ENCODE data around the gene UBLCP1. TPM values are rescaled to one million over a fixed set of nuclear protein-coding genes. Genes with fewer than 3 reads are reported as not detected.
"Not testable (repeated sequence)": the region's sequence is repeated elsewhere in the genome, so short reads cannot be mapped to it uniquely, and the experiment has no call there.

UBLCP1 gene, protein sequence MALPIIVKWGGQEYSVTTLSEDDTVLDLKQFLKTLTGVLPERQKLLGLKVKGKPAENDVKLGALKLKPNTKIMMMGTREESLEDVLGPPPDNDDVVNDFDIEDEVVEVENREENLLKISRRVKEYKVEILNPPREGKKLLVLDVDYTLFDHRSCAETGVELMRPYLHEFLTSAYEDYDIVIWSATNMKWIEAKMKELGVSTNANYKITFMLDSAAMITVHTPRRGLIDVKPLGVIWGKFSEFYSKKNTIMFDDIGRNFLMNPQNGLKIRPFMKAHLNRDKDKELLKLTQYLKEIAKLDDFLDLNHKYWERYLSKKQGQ
- 25.2 and 26.7 TPM in 2 replicates for total RNA-seq

DNA sequence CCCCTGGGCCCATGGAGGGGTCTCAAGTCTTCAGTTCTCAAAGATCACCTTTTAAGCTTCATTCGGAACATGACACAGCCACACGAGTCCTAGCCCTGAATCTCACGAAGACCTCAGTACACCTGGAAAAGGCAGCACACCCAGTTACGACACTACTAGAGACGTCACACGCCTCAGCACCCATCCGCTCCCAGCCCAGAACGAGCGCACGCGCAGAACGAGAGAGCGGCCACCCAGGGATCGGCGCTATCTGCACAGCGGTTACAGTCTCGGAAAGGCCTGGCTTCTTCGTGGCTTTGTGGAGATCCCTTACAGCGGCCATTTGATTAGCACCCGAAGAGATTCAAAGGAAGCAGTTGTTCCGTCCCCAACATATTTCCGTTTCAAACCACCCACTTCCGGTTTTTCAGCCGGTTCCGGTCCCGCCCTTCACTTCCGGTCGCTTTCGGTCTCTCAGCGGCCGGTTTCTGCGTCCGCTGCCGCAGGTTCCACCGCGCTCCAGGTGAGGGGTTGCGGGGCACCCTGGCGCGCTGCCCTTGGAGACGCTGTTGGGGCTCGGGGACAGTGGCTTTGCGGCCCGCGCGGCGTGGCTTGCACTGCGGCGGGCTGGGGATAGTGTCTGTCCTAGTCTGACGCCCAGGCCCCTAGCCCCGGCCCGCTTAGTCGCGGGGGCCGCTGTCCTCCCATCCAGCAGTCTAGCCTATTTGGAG, at the start of gene UBLCP1:
UBLCP1 (plus strand) TSS at position 432 of the 710 bp plus-strand sequence. CDS start 5,626 bp downstream, outside the sequence.
- Mint-ChIP-seq H3K36me3 (ENCODE audit: low read depth) (peaks cover 38% of the 10 kb centered on the region), H3K4me3 (ENCODE audit: low read depth) (peak within 1 kb of the TSS; percentile 96), H3K4me1 (ENCODE audit: low read depth) (peaks cover 25% of the 10 kb centered on the region), H3K9me3 (peaks cover 17% of the 10 kb centered on the region), H3K27ac (peak within 1 kb of the TSS; percentile 96), H3K27me3 (ENCODE audit: low read depth) (peaks cover 6% of the 10 kb centered on the region)
- DNase-seq (ENCODE audit: low spot score): peak; percentile 76
- intact Hi-C loops (cut with micrococcal nuclease): loop anchor here (1.0 to 5.0 kb wide), 7 partner anchors 22 to 856 kb away; partner anchors contain the start of gene PWWP2A

DNA sequence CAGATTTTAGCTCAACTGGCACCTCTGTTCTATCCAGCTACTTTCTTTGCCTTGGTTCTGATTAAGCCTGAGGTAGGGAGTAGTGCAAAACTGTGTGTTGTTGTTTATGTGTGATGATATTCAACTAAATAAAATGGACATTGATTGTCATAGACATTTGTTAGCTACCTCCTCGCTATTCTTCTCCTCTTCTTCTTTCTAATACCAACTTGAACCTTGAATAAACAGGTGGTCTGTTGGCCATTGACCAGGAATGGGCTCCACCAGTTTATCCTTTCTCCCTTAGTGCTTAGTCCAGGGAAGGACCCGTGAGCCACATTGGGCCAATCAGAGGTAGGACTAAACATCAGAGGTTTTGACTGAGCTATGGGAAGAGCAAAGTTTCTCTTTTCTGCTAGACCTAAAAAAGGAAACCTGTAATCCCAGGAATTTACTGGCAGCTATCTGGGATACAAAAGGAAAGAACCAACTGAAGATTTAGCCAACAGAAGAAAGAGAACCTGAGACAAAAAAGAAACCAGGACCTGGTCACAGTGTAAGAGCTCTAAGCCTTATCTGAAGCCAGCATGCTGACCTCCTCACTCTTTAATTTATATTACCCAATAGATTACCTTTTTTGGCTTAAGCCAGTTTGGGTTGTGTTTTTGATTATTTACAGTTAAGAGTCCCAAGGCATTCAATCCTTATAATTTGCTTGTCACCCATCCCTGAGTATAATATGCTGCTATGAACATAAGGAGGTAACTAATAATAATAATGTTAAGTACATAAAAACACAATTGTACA, 48.4 kb upstream of the UBLCP1 start:
- H3K27me3 Mint-ChIP-seq (ENCODE audit: low read depth): peaks cover 10% of the 10 kb centered on the region
- no peaks in the 10 kb centered on the region for H3K9me3 Mint-ChIP-seq
- intact Hi-C loops (cut with micrococcal nuclease): no loop called here
- no peaks in the 10 kb centered on the region for H3K36me3 Mint-ChIP-seq (ENCODE audit: low read depth)
- no peak overlapping the region for H3K27ac Mint-ChIP-seq
- H3K4me1 Mint-ChIP-seq (ENCODE audit: low read depth): peaks cover 35% of the 10 kb centered on the region
- H3K4me3 Mint-ChIP-seq (ENCODE audit: low read depth): no peak overlapping the region
- no peak for DNase-seq (ENCODE audit: low spot score)

DNA sequence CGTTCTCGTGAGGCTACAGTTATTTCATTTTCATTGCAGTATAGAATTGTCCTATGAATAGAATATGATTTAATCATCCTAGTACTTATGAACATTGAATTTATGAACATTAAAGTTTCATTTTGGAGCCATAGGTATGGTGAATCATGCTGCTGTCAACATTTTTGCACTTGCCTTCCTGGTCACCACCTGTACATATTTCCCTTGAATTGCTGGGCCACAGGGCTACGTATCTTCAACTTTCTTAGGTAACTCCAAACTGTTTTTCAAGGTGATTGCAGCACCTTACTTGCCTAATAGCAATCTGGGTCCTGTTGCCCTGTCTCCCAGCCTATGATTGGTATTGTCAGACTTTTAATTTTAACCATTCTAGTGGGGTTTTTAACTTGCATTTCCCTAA, 47.2 kb upstream of the UBLCP1 start:
- H3K27me3 Mint-ChIP-seq (ENCODE audit: low read depth): peaks cover 13% of the 10 kb centered on the region
- H3K9me3 Mint-ChIP-seq: no peaks in the 10 kb centered on the region
- no peak overlapping the region for H3K4me3 Mint-ChIP-seq (ENCODE audit: low read depth)
- H3K4me1 Mint-ChIP-seq (ENCODE audit: low read depth): peaks cover 24% of the 10 kb centered on the region
- H3K27ac Mint-ChIP-seq: no peak overlapping the region
- intact Hi-C loops (cut with micrococcal nuclease): loop anchor here (1.0 to 2.0 kb wide), 3 partner anchors 8 to 240 kb away; partner anchors contain the start of gene UBLCP1
- no peak for DNase-seq (ENCODE audit: low spot score)
- no peaks in the 10 kb centered on the region for H3K36me3 Mint-ChIP-seq (ENCODE audit: low read depth)

DNA sequence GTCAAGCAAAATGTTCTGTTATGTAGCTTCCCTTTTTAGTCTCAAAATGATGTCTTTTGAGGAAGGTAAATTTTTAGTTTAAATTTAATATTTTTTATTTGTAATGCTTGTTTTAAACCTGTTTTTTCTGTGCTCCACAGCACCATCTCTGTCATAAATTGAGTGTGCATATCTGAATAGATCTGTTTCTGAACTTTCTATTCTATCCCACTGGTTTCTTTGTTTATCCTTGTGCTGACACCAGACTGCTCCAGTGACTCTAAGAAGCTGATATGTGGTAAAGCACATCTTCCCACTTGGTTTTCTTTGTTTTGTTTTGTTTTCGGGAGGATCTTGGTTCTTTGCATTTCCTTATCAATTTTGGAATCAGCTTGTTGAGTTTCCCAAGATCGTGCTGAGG, 46.6 kb upstream of the UBLCP1 start:
- Mint-ChIP-seq H3K36me3 (ENCODE audit: low read depth) (no peaks in the 10 kb centered on the region), H3K4me1 (ENCODE audit: low read depth) (peaks cover 24% of the 10 kb centered on the region), H3K4me3 (ENCODE audit: low read depth) (no peak overlapping the region), H3K9me3 (no peaks in the 10 kb centered on the region), H3K27me3 (ENCODE audit: low read depth) (peaks cover 13% of the 10 kb centered on the region), H3K27ac (peak overlapping the region; percentile 57)
- intact Hi-C loops (cut with micrococcal nuclease): loop anchor here (1.0 to 2.0 kb wide), 3 partner anchors 8 to 240 kb away; partner anchors contain the start of gene UBLCP1
- DNase-seq (ENCODE audit: low spot score): no peak

DNA sequence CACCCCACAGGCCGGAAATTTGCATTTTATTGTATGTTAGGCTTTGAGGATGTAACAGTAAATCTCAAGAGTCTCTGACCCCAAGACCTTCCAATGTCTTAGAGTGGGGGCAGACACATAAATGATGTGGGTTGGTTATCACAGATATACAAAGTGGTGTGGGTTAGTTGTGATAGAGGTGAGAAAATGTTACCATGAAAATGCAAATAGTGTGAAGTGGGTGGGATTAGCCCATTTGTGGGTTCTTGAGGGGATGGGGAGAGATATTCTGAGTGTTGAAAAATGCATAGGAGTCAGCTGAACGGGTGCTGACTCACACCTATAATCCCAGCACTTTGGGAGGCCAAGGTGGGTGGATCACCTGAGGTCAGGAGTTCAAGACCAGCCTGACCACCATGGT, 45.9 kb upstream of the UBLCP1 start:
- peaks cover 16% of the 10 kb centered on the region for H3K4me1 Mint-ChIP-seq (ENCODE audit: low read depth)
- intact Hi-C loops (cut with micrococcal nuclease): loop anchor here (1.0 to 2.0 kb wide), 2 partner anchors 23 to 46 kb away; partner anchors contain the start of gene UBLCP1
- peak overlapping the region; percentile 7 for H3K27ac Mint-ChIP-seq
- H3K9me3 Mint-ChIP-seq: no peaks in the 10 kb centered on the region
- H3K36me3 Mint-ChIP-seq (ENCODE audit: low read depth): no peaks in the 10 kb centered on the region
- no peak overlapping the region for H3K4me3 Mint-ChIP-seq (ENCODE audit: low read depth)
- peaks cover 13% of the 10 kb centered on the region for H3K27me3 Mint-ChIP-seq (ENCODE audit: low read depth)
- no peak for DNase-seq (ENCODE audit: low spot score)

DNA sequence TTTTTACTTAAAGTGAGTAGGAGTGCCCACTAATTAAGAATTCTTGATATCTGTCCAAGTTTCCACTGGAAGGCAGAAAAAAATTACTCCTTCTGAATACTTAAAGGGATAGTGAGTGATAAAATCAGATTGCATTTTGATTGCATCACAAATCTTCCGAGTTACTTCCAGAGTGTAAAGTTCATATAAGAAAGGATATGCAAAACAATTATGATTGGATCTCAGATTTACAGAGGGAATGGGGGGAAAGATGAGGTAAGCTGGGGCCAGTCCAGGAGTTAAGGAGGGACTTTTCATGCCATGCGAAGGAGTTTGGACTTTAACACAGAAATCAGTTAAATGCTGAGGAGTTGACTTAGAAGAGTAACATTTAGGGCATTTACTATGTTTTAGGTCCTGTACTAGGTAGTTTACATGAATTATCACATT, 44.5 kb upstream of the UBLCP1 start:
- no peak overlapping the region for H3K27ac Mint-ChIP-seq
- no peak overlapping the region for H3K4me3 Mint-ChIP-seq (ENCODE audit: low read depth)
- no peak for DNase-seq (ENCODE audit: low spot score)
- H3K36me3 Mint-ChIP-seq (ENCODE audit: low read depth): no peaks in the 10 kb centered on the region
- H3K27me3 Mint-ChIP-seq (ENCODE audit: low read depth): peaks cover 12% of the 10 kb centered on the region
- no peaks in the 10 kb centered on the region for H3K9me3 Mint-ChIP-seq
- H3K4me1 Mint-ChIP-seq (ENCODE audit: low read depth): peaks cover 10% of the 10 kb centered on the region
- intact Hi-C loops (cut with micrococcal nuclease): no loop called here

DNA sequence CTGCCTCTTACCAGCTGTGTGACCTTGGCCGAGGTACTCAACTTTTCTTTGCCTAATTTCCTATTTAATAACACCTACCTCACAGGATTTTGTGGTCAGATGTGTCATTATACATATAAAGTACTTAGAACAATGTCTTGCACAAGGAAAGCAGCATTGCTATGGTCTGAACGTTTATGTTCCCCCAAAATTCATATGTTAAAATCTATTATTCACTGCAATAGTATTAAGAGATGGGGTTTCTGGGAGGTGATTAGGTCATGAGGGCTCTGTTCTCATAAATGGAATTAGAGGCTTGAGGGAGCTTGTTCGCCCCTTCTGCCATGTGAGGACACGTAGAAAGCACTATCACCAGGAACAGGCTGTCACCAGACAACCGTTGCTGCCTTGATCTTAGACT, 42.9 kb upstream of the UBLCP1 start:
- H3K36me3 Mint-ChIP-seq (ENCODE audit: low read depth): no peaks in the 10 kb centered on the region
- peaks cover 9% of the 10 kb centered on the region for H3K27me3 Mint-ChIP-seq (ENCODE audit: low read depth)
- no peak for DNase-seq (ENCODE audit: low spot score)
- H3K27ac Mint-ChIP-seq: no peak overlapping the region
- intact Hi-C loops (cut with micrococcal nuclease): no loop called here
- H3K4me1 Mint-ChIP-seq (ENCODE audit: low read depth): peaks cover 13% of the 10 kb centered on the region
- no peaks in the 10 kb centered on the region for H3K9me3 Mint-ChIP-seq
- H3K4me3 Mint-ChIP-seq (ENCODE audit: low read depth): no peak overlapping the region

DNA sequence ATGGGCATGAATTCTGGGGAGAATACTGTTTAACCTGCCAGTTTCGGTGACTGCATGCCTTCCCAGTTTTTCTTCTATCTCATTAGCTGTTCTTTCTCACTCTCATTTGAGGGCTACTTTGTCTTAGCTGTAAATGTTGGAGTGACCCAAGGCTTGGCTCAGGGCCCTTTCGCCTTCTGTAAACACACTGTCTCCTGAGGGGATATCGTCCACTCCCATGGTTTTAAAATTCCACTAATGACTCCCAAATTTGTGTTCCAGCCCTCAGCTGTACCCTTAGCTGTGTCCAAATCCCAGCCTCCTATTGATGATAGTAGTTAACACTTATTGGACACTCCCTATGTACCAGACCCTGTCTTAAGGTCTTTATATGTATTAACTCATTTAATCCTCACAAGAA, 39.6 kb upstream of the UBLCP1 start:
- peaks cover 11% of the 10 kb centered on the region for H3K27me3 Mint-ChIP-seq (ENCODE audit: low read depth)
- intact Hi-C loops (cut with micrococcal nuclease): no loop called here
- no peaks in the 10 kb centered on the region for H3K9me3 Mint-ChIP-seq
- H3K4me3 Mint-ChIP-seq (ENCODE audit: low read depth): no peak overlapping the region
- DNase-seq (ENCODE audit: low spot score): no peak
- H3K27ac Mint-ChIP-seq: no peak overlapping the region
- no peaks in the 10 kb centered on the region for H3K36me3 Mint-ChIP-seq (ENCODE audit: low read depth)
- H3K4me1 Mint-ChIP-seq (ENCODE audit: low read depth): peaks cover 5% of the 10 kb centered on the region

DNA sequence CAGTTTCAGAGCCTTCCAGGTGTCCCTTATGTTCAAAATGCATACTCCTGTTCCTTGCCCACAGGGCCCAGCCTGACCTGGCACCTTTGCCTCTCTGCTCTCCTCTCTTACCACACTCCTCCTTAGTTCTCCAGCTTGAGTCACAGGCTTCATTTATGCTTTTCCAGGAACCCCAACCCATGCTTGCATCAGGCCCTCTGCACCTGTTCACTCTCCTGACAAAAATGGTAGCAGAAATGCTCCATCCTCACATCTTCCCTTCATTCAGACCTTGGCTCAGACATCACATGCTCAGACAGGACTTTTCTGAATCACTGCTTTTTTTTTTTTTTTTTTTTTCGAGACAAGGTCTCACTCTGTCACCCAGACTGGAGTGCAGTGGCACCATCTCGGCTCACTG, 38.6 kb upstream of the UBLCP1 start:
- Mint-ChIP-seq H3K27me3 (ENCODE audit: low read depth) (peaks cover 8% of the 10 kb centered on the region), H3K27ac (no peak overlapping the region), H3K36me3 (ENCODE audit: low read depth) (no peaks in the 10 kb centered on the region), H3K9me3 (no peaks in the 10 kb centered on the region), H3K4me1 (ENCODE audit: low read depth) (peaks cover 5% of the 10 kb centered on the region), H3K4me3 (ENCODE audit: low read depth) (no peak overlapping the region)
- intact Hi-C loops (cut with micrococcal nuclease): no loop called here
- no peak for DNase-seq (ENCODE audit: low spot score)

DNA sequence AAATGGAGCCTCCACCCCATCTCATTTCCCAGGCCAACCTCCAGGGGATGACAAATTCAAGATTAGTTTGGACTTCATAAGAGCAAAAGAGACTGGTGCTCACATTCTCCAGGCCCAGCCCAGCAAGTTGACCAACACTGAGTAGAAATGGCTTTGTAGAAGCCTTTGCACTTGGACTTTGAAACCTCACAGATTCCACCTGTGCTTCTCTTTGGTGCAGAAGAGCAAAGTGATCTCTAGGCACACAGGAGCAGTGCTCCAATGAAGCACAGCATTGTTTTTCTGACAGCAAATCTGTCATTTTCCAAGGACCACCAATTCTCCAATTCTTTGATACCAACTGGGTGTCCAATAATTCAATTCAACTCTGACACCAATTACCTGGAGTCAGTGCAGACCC, 36.6 kb upstream of the UBLCP1 start:
- DNase-seq (ENCODE audit: low spot score): no peak
- H3K36me3 Mint-ChIP-seq (ENCODE audit: low read depth): no peaks in the 10 kb centered on the region
- no peak overlapping the region for H3K27ac Mint-ChIP-seq
- peaks cover 8% of the 10 kb centered on the region for H3K27me3 Mint-ChIP-seq (ENCODE audit: low read depth)
- no peak overlapping the region for H3K4me3 Mint-ChIP-seq (ENCODE audit: low read depth)
- intact Hi-C loops (cut with micrococcal nuclease): no loop called here
- H3K9me3 Mint-ChIP-seq: no peaks in the 10 kb centered on the region
- H3K4me1 Mint-ChIP-seq (ENCODE audit: low read depth): peaks cover 5% of the 10 kb centered on the region

DNA sequence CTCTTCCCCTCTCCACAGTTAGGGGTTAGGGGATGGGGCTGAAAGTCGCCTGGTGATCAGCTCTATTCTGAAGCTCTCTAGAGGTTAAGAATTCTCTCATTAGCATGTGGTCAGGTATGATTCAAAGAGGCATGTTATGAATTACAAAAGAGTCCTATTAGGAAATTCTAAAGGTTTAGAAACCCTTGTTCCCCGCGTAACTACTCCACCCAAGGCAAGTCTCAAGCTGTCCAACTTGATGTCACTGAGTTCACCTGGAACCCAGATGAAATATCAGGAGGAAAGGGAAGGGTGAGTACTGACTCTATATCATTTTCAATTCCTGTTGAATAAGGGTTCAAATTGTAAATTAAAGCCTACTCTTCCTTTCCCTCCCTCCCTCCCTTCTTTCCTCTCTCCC, 35.6 kb upstream of the UBLCP1 start:
- H3K9me3 Mint-ChIP-seq: no peaks in the 10 kb centered on the region
- peaks cover 5% of the 10 kb centered on the region for H3K4me1 Mint-ChIP-seq (ENCODE audit: low read depth)
- intact Hi-C loops (cut with micrococcal nuclease): no loop called here
- H3K27ac Mint-ChIP-seq: no peak overlapping the region
- DNase-seq (ENCODE audit: low spot score): no peak
- peaks cover 14% of the 10 kb centered on the region for H3K27me3 Mint-ChIP-seq (ENCODE audit: low read depth)
- no peaks in the 10 kb centered on the region for H3K36me3 Mint-ChIP-seq (ENCODE audit: low read depth)
- H3K4me3 Mint-ChIP-seq (ENCODE audit: low read depth): no peak overlapping the region

DNA sequence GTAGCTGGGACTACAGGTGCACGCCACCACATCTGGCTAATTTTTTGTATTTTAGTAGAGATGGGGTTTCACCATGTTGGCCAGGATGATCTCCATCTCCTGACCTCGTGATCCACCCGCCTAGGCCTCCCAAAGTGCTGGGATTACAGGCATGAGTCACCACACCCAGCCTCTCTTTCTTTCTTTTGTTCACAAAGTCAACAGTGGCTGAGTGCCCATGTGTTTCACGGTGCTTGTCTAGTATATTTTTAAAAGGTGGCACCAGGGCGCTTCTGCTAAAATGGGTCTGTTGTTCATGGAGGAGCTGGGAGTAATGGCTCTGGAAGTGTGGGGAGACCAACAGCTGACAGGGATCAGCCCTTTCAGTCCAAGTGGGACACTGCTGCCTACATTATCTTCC, 35.0 kb upstream of the UBLCP1 start:
- H3K9me3 Mint-ChIP-seq; H3K4me1 Mint-ChIP-seq (ENCODE audit: low read depth); H3K36me3 Mint-ChIP-seq (ENCODE audit: low read depth); H3K27ac Mint-ChIP-seq; DNase-seq (ENCODE audit: low spot score); H3K4me3 Mint-ChIP-seq (ENCODE audit: low read depth); intact Hi-C loops (cut with micrococcal nuclease): not testable (repeated sequence)
- H3K27me3 Mint-ChIP-seq (ENCODE audit: low read depth): peaks cover 17% of the 10 kb centered on the region

All from activated T-helper 2 cell treated with anti-CD3 and anti-CD28 coated beads, Interferon-gamma antibody, Interleukin-2, Interleukin-4, amounts not matched to agents 10 μg/mL and 5 μg/mL and 100 μg/mL, durations not matched to agents 14 hours and 24 hours and 36 hours (primary cell).